Ascending aorta (tissue), 2 donors: Measurements from ENCODE around the gene DPP7. TPM values are rescaled to one million over a fixed set of nuclear protein-coding genes. Genes with fewer than 3 reads are reported as not detected.

Experiments used
- DNase-seq, 2 donors: peaks; one replicate each; pipeline ENCODE4 v3.0.0-alpha.2; 2019; ENCODE audit warnings: low spot score in 2 of 2
- H3K27ac ChIP-seq, 2 donors: fragments of 200-600 bp; sonication (generic); one replicate each; pipeline ENCODE4 v1.5.1; 2016 to 2017; ENCODE audit warnings: mild to moderate bottlenecking in 1 of 2
- H3K27me3 ChIP-seq: fragments of 200-600 bp; sonication (generic); one replicate; pipeline ENCODE4 v1.5.1; 2017
- H3K36me3 ChIP-seq, 2 donors: fragments of 200-600 bp; sonication (generic); one replicate each; pipeline ENCODE4 v1.5.1; 2016
- H3K4me1 ChIP-seq, 2 donors: fragments of 200-600 bp; sonication (generic); one replicate each; pipeline ENCODE4 v1.5.1; 2016 to 2017; ENCODE audit warnings: mild to moderate bottlenecking in 1 of 2
- H3K4me3 ChIP-seq, 2 donors: fragments of 200-600 bp; sonication (generic); one replicate each; pipeline ENCODE4 v1.5.1; 2016 to 2017; ENCODE audit warnings: mild to moderate bottlenecking in 1 of 2
- H3K9me3 ChIP-seq, 2 donors: fragments of 200-600 bp; sonication (generic); one replicate each; pipeline ENCODE4 v1.5.1; 2016
- CTCF ChIP-seq, 3 experiments: fragments of 200-600 bp in 2 of 3; fragments of 450-650 bp in 1 of 3; sonication (generic) in 2 of 3; IDR thresholded peaks; one replicate each; pipeline ENCODE4 v1.5.1; 2016 to 2019; ENCODE audit warnings: antibody characterized with exemption in 3 of 3, mild to moderate bottlenecking in 1 of 3, moderate library complexity in 1 of 3
- intact Hi-C: fragments of 100-400 bp; cut with DNase I; formaldehyde crosslinking; loops from one replicate; pipeline ENCODE4 v1.15.1; 2023
- total RNA-seq: library from RNA; depleted of rRNA; stranded (reverse); fragments of >200 nt; gene quantifications from one replicate; pipeline ENCODE4 v1.1.0, GENCODE V29; 2016

DPP7 gene
- total RNA-seq, 1 donor from 2014 or later = 176 TPM

- no peaks in the 10 kb centered on the region for H3K9me3 ChIP-seq
- peaks cover 8 to 10% of the 10 kb centered on the region in 2 donors for H3K36me3 ChIP-seq
- DNase-seq = peak in 1 of 2 donors; percentile 82
- no peaks in the 10 kb centered on the region for H3K27me3 ChIP-seq
- TF ChIP-seq CTCF (IDR thresholded peaks at IDR 0.05) = no peak
- H3K27ac ChIP-seq = peak within 1 kb of the TSS; percentile 9 to 12
- H3K4me1 ChIP-seq = peaks cover 5 to 10% of the 10 kb centered on the region in 2 donors
- H3K4me3 ChIP-seq = peak within 1 kb of the TSS; percentile 53 to 79
- intact Hi-C loops = no loop called here
These were observed 37.4 kb downstream of the DPP7 start, which contains the start of gene UAP1L1 for GRCh38 chr9:137077010-137077747. TSS of gene UAP1L1 (plus strand) at chr9:137077517. CDS start at chr9:137077533, 16 bp downstream.

GRCh38 chr9:137076636-137077009, 37.9 kb downstream of the DPP7 start:
- TF ChIP-seq CTCF (IDR thresholded peaks at IDR 0.05) = no peak
- intact Hi-C loops = no loop called here
- peaks cover 8 to 10% of the 10 kb centered on the region in 2 donors for H3K36me3 ChIP-seq
- H3K4me3 ChIP-seq = peak overlapping the region; percentile 53 to 79
- no peaks in the 10 kb centered on the region for H3K9me3 ChIP-seq
- no peak for DNase-seq
- peaks cover 5 to 10% of the 10 kb centered on the region in 2 donors for H3K4me1 ChIP-seq
- peak overlapping the region; percentile 9 to 12 for H3K27ac ChIP-seq
- H3K27me3 ChIP-seq = no peaks in the 10 kb centered on the region

GRCh38 chr9:137075275-137075775, 39.2 kb downstream of the DPP7 start:
- Histone ChIP-seq H3K27me3 (no peaks in the 10 kb centered on the region), H3K36me3 (peaks cover 3 to 8% of the 10 kb centered on the region in 2 donors), H3K4me1 (peaks cover 5 to 16% of the 10 kb centered on the region in 2 donors), H3K4me3 (no peak overlapping the region), H3K9me3 (no peaks in the 10 kb centered on the region), H3K27ac (no peak overlapping the region)
- TF ChIP-seq CTCF (IDR thresholded peaks at IDR 0.05) = no peak
- no peak for DNase-seq
- intact Hi-C loops = no loop called here

GRCh38 chr9:137074657-137075274, 39.8 kb downstream of the DPP7 start:
- Histone ChIP-seq H3K27ac (no peak overlapping the region), H3K4me3 (no peak overlapping the region), H3K9me3 (no peaks in the 10 kb centered on the region), H3K36me3 (peaks cover 0 to 7% of the 10 kb centered on the region in 2 donors), H3K4me1 (peaks cover 5 to 16% of the 10 kb centered on the region in 2 donors), H3K27me3 (peaks cover under 1% of the 10 kb centered on the region)
- no peak for DNase-seq
- TF ChIP-seq CTCF (IDR thresholded peaks at IDR 0.05) = no peak
- intact Hi-C loops = no loop called here

GRCh38 chr9:137073992-137074399, 40.5 kb downstream of the DPP7 start:
- no peak for TF ChIP-seq CTCF (IDR thresholded peaks at IDR 0.05)
- no peak overlapping the region for H3K4me3 ChIP-seq
- H3K4me1 ChIP-seq = peaks cover 5 to 16% of the 10 kb centered on the region in 2 donors
- H3K36me3 ChIP-seq = no peaks in the 10 kb centered on the region
- H3K27ac ChIP-seq = no peak overlapping the region
- no peaks in the 10 kb centered on the region for H3K9me3 ChIP-seq
- DNase-seq = no peak
- H3K27me3 ChIP-seq = peaks cover 8% of the 10 kb centered on the region
- intact Hi-C loops = no loop called here
